HG03378 (cell line): ENCODE measurements around the gene TRERF1.

Experiments used
- ATAC-seq: cut with Tn5 transposase; IDR thresholded peaks from one replicate; pipeline ENCODE4 v1.9.1; 2021; ENCODE audit warnings: mild to moderate bottlenecking, moderate library complexity; ENCODE audit not compliant: unreplicated experiment

The TRERF1 gene

DNA sequence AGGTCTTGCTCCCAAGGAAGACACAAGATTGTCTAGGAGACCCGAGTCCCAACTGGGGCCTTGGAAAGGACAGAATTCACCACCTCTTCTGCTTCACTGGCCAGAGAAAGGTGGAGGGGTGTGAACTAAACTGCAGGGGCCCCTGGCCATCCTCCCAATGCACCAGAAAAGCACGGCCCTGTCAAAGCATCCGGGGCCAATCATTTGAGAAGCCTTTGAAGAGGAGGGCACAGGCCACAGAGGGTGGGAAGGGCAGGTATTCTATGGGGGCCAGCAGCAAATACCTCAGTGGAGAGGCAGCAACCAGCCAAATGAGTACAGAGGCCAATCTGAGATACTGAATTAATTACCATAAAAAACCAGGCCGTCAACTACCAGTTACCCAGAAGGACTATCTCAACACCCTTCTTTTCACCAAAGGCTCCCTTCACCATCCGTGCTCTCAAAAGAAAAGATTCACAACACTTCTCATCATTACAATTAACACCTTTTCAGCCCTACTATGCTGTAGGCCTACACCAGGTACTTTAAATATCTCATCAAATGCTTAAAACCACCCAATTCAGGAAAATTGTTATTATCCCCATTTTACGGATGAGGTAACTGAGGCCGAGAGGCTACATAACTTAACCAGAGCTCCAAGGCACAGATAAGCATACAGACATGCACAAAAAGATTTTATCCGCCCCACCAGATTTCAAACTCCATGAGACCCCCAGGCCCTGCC is 50.7 kb downstream of the TRERF1 start:
- no peak for ATAC-seq

DNA sequence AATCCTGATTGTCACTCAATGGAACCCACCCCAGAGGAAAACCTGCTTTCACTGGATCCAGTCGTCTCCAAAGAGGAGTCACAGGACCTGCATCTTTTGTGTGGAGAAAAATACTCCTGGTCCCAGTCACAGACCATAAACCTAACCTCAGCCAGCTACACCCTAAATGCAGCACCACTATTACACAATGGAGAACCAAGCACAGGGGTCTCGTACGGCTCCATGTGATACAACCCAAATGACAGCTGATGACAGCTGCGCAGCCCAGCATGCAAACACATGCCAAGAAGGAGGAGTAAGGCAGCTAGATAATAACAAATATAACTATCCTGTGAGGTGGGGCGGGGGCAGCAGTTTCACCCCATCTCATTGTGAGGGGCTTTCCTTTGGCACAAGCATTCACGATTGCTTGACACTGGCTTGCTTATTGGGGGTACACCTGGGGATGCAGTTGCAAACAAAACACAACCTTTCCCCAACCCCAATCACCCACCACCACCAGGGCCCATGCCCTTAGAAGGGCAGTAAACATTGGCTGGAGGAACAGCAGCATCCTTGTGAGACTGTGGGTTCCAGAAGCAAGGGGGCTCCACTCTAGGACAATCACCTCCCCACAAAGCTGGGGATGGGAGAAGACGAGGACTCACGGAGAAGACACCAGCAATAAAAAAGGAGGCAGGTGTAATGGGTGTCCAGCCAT is 51.5 kb downstream of the TRERF1 start:
- ATAC-seq = no peak

DNA sequence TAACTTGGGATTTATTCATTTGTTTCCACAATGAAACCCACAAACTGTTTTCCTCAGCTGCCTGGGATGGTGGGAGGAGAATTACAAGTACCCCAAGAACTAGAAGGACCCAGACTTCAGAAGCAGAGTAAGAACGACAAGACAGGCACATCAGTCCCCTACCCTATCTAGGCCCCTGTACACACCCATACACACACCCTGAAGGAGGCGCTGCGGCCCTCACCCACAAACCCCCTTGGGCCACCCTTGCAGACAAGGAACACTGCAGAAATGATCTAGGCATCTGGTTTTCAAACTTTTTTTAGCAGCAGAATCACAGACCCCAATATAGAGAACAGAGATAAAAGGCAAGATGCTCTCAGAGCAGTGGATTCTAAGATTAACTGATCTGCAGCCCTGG is 55.0 kb downstream of the TRERF1 start:
- no peak for ATAC-seq

DNA sequence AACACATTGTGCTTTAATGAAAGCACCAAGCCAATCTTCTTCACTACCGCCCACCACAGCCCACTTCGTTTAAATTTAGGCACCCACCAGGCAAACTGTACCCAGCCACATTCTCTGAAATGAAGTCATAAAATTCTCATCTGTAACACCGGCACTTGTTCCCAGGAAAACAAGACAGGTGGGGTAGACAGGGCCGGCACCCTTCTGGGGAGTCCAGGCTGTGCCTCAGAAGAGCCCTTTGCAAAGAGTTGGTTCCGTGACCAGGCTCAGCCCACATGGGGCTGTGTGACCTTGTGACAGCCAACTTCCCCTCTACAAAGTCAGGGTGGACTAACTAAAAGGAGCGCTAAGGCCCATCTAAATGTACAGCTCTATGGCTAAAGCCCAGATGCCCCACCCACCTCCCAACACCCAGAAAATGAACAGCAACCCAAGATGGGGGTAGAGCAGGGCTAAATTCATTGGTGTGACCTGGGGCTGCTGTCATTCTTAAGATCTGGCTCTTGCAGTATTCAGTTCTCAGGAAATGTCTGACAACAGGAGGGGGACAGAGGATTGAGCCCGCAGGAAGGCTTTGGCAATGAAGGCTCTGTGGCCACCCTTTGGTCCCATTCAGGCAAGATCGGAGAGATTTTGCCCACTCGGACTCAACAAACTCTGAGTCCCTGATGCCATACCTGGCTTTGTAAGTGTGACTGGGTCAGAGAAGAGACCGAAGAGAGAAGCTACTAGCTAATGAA is 56.7 kb downstream of the TRERF1 start:
- no peak for ATAC-seq

DNA sequence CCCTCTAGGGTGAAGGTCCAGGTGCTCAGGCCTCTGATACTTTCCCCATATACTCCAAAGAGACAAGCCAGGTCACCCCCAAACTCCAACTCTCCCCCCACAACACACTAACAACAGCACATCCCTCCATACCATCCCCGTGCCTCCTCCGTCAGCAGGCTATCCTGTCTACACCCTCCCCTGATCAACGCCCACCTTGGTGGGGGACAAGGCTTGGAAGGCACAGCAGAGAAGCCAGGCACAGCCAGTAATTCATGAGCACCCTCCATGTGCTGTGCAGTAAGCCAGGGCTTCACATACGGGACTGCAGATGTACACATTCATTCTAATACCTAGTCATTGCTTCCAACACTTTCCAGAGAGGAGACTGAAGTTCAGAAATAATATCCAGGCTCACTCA is 57.6 kb downstream of the TRERF1 start:
- no peak for ATAC-seq

DNA sequence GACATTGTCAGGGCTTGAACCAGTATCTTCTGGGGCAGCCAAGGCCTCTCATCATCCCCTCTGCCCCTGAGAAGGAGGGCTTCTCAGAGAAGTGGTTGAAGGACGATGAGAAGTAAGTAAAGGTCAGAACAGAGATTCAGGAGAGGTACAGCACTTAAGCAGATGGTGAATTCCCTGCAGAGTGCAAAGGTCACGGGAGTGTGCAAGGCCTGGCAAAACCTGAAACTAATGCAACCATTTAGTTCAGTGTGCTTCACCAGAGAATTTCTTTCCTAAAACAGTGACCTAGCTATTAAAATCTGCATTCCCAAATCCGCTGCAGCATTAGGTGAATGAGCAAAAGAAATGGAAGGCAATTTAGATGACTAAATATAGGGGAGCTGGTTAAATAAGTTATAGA is 58.4 kb downstream of the TRERF1 start:
- ATAC-seq = no peak

DNA sequence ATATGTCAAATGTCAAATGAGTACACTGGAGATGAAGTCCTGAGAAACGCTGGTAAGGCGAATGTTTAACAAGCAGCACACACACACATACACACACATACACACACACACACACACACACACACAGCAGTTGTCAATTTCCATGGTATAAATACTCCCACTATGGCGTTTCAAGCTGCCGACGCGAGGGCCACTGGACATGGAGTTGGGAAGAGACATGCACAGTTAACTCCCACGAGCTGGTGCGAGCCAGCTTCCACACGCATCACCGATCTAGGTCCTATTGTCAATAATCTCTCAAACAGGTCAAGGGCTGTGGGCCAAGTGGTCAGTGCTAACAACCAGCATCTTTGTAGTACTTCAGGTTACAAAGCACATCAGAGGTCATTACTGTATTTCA is 58.9 kb downstream of the TRERF1 start:
- no peak for ATAC-seq

DNA sequence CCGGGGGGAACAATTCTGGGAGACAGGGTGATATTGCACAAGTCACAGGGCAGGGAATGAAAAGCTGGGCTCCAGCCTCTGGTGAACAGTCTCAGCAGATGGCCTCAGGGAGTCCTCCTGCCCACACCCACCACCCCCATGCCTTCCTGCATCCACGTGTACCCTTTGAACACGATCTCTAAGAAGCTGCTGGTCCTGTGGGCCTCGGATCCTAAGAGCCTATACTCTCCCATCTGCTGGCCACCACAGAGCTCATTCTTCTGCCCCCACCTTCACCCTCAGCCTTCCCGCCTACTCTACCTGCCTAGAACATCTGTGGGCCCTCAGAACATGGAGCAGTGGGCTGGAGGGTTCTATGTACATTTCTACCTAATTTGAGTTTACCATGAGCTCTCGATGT is 60.3 kb downstream of the TRERF1 start:
- no peak for ATAC-seq

DNA sequence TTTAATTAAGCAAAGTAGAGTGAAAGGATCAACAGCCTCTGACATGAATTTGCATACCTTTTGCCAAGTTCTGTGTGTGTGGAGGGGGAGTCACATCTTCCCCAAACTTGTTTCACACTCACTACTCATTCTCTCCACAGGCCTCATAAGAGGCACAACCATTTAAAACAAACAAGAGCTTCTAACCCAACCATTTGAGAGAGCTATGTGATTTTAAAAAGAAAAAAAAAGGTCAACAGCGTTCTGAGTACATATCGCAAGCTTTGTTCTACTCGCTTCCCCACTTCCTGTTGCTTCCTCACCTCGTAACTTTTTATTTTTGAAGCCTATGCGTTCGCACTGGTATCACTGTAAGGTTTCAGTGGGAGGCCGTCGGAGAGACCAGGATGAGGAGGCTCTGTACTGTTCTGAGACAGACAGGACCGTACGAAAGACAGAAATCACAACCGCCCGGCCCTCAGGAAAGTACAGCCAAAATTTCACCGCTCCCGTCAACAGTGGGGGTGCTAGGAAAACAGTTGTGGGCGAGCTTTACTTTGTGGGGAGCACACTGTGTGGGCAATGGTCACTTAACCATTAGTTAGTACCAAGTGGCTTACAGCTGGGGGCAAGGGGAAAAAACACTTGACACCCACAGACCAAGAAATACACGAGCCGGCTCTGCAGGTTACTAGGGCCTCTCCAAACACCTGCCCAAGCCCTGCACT is 61.3 kb downstream of the TRERF1 start:
- no peak for ATAC-seq

DNA sequence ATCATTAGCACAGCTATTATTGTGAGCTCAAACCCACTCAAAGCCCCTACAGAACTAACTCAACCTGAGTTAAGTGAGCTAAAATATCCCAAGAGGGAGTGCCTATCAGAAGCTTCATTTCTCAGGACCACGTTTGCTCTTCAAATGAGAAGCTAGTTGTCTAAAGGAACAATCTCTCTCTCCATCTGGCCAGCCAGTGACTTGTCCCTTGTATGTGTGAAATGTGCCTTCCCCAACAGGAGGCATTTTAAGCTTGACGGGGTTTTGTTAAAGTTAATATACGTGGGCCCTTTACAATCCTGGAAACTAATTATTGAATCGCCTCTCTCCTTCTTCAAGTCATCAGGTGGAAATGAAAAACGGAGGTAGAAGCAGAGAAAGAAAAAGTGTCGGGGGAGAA is 62.0 kb downstream of the TRERF1 start:
- ATAC-seq = no peak

DNA sequence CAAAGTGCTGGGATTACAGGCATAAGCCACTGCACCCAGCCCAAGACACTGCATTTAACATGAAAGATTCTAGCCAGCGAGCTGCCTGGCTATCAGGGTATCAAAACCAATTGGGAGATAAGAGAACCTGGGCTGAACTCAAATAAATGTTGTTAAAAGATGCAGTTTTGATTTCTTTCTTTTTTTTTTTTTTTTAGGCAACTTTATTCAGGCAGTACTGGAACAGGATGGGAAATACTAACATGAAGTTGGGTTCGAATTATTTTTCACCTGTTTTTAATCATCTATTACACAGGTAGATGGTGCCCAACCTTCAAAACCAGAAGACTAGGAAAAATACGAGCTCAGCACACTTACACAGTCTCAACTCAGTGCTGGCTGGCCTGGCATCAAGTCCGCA is 63.7 kb downstream of the TRERF1 start:
- ATAC-seq = no peak

DNA sequence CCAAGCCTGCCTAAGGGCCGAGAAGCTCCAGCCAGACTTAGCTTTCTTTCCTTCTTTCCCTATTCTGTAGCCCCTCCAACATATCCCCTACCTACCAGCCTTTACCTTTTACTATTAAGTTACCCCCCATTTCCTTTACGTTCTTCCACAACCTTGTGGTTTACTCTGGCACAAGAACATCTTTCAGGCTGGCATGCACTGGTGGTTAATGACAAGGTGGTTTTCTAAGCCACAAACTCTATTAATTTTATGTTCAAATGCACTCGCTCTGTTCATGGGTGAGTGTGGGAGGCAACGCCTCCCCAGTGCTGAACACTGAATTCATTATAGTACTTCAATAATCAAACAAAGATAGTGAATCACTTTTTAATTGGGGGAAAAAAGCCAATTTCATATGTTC is 64.4 kb downstream of the TRERF1 start:
- ATAC-seq = no peak

DNA sequence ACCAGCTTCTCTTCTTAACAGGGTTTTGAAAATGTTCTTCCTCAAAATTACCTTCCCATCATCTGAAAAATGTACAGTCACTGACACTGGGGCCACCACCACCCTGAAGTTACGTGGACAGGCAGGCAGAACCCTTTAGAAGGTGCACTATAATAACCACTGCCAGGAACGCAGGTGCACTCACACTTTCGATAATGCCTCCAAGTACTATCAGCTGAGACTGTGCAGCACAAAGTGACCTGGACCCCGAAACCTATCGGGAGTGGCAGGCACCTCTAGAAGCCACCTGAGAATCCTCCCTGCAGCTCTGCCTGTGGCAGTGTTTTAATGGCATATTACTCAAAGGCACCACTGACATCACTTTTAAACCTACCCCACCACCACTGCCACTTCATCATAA is 66.4 kb downstream of the TRERF1 start:
- ATAC-seq = no peak

DNA sequence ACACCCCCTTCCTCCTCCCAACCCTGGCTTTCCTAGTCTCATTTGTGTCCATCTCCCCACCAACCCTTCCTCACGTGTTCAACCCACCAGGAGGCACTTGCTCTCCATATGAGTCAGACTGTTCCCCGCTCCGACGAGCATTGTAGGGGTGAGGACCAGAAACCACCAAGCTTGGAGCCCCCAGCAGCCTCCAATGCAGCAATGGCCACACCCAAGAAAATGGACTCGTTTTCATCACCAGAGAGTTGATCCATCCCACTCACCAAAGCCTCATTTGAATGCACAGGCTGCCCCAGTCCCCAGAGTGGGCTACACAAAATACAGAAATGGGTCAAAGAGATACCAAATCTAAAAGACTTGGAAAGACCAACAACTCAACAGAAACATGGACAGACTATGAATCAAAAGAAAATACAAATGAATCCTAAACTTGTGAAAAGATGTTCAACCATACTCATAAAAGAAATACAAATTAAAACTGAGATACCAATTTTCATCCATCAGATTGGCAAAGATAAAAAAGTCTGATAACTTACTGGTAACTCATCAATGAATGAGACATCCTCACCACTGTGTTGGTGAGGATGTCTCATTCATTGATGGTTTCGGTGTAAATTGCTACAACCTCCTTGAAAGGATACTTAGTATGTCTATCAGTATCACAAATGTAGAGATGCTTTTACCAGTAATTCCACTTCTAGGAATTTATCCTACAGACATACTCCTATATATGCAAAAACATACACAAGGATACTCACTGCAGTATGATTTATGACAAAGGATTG is 68.1 kb downstream of the TRERF1 start:
- no peak for ATAC-seq

DNA sequence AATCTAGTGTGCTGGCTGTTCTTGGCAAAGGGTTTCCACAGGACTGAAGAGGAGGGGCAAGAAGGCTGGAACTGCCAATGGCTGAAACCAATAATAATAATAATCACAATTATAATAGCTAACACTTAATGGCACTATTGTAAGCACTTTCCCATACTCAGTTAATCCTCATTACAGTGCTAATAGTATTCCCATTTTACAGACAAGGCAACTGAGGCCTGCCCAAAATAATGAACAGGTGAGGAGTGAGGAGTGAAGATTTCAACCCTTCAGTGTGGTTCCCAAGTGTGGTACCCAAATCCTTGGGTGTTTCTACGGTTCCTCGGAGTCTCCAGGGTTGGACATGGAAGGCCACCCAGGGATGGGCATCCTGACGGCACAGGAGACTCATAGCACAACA is 69.9 kb downstream of the TRERF1 start:
- ATAC-seq = no peak

DNA sequence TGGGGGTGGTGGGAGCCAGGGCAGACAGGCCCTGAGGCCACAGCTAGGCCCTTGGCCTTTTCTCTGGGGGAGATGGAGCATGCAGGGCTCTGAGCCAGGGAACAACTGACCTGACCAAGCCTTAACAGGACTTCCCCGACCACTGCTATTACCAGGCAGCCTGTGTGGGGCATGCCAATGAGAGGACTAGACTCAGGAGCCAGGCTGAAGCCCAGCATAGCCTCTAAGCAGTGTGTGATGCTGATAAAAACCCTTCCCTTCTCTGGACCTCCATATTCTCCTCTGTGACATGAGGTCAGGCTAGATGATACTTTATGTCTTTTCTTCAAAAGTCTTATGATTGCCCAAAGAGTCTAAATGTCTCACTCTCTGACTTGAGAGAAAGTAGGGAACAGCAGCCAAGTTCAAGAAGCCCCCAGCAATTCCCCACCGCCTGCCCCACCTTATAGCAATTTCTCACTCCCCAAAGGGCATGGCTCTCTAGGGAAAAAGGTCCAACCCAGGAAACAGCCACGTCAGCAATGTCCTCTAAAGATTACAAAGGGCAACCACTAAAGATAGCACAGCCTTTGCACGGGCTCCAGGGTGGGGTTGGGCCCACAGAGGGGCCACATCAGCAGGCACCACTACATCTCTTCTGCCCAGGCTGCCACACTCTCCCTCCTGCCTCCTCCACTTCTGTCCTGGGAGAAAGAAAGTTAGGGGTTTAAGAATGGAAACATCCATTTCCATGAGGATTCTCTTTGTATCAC is 71.3 kb downstream of the TRERF1 start:
- ATAC-seq = no peak

DNA sequence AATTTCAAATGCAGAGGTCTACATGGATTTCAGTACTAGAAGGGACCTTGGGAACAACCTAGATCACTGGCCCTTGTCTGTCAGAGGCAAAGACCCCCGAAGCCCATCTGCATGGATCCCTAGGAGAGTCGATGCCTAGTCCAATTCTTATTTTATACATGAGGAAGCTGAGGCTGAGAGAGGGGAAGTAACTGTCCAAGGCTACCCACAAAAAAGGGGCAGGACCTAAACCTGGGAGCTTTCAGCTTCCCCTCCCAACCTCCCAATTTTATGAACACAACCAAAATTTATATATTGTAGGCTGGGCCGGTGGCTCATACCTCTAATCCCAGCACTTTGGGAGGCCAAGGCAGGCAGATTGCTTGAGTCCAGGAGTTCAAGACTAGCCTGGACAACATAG is 73.2 kb downstream of the TRERF1 start:
- ATAC-seq = no peak

DNA sequence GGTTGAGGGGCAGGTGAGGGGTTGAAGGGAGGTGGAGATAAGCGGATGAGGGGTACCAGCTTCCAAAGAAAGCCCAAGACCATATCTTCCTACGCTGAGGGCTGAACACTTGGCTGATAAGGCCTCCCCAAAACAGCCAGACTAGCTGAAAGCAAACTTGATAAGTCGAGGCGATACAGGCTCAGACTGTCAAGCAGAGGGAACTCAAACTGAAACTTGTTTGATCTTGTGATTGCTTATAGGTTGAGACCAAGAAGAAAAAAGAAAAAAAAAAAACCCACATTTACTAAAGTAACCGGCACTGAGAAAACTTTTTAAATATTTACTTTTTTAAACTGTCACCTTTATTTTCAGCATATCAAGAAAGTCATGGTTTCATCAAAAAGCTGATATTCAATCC is 73.6 kb downstream of the TRERF1 start:
- no peak for ATAC-seq

DNA sequence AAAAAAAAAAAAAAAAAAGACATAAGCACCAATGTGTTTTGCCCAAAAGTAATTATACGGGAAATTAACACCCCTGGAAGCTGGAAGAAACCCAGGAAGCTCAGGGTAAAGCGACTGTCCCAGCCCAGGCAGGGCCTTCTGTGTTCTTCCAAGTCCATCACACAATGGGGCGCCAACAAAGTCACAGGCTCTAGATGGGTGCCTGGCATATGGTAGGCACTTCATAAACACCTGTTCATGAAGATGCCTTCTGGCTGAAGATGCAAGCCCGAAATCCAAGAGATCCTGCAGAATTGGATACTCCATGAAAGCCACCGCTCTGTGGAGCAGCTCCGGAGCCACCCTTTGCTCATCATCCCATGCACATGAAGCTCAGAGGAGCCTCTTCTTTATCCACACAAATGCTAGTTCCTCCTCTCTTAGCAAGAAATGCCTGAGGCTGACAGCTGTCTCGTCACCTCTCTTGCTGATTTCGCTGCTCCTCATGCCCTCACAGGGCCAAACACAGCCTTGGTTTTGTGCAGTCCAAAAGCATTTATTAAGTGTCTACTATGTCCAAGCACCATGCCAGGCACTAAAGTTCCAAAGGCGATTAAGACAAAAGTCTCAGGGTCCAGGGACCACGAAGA is 76.6 kb downstream of the TRERF1 start:
- no peak for ATAC-seq
